Activated CD8-positive, alpha-beta T cell treated with anti-CD3 and anti-CD28 coated beads for 36 hours (primary cell): ENCODE data around the gene TMEM88. TPM values are rescaled to one million over a fixed set of nuclear protein-coding genes. Genes with fewer than 3 reads are reported as not detected.

Experiments
- ATAC-seq: fragments of 200-7000 bp; cut with Tn5 transposase; one replicate; pipeline ENCODE4 v1.10.0; 2021; ENCODE audit warnings: mild to moderate bottlenecking, moderate library complexity
- CTCF ChIA-PET: fragments of 350-600 bp; sonication (Branson Sonifier 250); formaldehyde crosslinking; loops from one replicate; lab custom pipeline; 2021; ENCODE audit warnings: antibody characterized with exemption; lab: Charles Lee
- POLR2A ChIA-PET: fragments of 350-600 bp; sonication (Branson Sonifier 250); formaldehyde crosslinking; loops from one replicate; lab custom pipeline; 2021; ENCODE audit warnings: antibody characterized with exemption; lab: Charles Lee
- DNase-seq: peaks from one replicate; pipeline ENCODE4 v3.0.0-alpha.2; 2020
- H3K27ac Mint-ChIP-seq: one replicate; pipeline ENCODE4 v1.8.0; 2021; ENCODE audit warnings: mild to moderate bottlenecking, mixed read lengths
- H3K27me3 Mint-ChIP-seq: one replicate; pipeline ENCODE4 v1.8.0; 2021; ENCODE audit warnings: mixed read lengths
- H3K36me3 Mint-ChIP-seq: one replicate; pipeline ENCODE4 v1.8.0; 2021; ENCODE audit warnings: low read depth, mixed read lengths
- H3K4me1 Mint-ChIP-seq: one replicate; pipeline ENCODE4 v1.8.0; 2021; ENCODE audit warnings: low read depth, mixed read lengths
- H3K4me3 Mint-ChIP-seq: one replicate; pipeline ENCODE4 v1.8.0; 2021; ENCODE audit warnings: mild to moderate bottlenecking, moderate library complexity, mixed read lengths
- H3K9me3 Mint-ChIP-seq: one replicate; pipeline ENCODE4 v1.8.0; 2021; ENCODE audit warnings: mixed read lengths
- intact Hi-C: fragments of 100-400 bp; cut with micrococcal nuclease; formaldehyde crosslinking; loops from one replicate; pipeline ENCODE4 v1.10.0; 2022
- total RNA-seq, 2 experiments: library from RNA; stranded (reverse); gene quantifications; one replicate each; pipeline ENCODE4 v1.2.3, GENCODE V29; 2021
- TF ChIP-seq, protein P1 (sequence below): fragments of 200-600 bp; IDR thresholded peaks from one replicate; pipeline ENCODE4 v1.8.0; 2022; ENCODE audit warnings: antibody characterized with exemption, mild to moderate bottlenecking

The TMEM88 gene
- total RNA-seq, 2 experiments from 2014 or later, result 2.4 to 2.9 TPM

DNA sequence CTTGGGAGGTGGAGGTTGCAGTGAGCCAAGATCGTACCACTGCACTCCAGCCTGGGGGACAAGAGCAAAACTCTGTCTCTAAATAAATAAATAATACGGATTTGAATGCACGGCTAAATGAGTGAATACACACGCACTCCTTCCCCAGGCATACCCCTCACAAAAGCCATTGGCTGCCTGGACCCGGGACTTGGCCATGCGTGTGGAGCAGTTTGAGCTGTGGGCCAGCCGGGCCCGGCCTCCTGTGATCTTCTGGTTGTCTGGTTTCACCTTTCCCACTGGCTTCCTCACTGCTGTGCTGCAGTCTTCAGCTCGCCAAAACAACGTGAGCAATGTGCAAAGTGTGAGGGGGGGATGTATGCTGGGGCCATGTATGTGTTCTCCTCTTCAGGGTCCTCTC lies 22.4 kb upstream of the TMEM88 start:
- ATAC-seq, result no peak
- H3K4me3 Mint-ChIP-seq, result no peak overlapping the region

DNA sequence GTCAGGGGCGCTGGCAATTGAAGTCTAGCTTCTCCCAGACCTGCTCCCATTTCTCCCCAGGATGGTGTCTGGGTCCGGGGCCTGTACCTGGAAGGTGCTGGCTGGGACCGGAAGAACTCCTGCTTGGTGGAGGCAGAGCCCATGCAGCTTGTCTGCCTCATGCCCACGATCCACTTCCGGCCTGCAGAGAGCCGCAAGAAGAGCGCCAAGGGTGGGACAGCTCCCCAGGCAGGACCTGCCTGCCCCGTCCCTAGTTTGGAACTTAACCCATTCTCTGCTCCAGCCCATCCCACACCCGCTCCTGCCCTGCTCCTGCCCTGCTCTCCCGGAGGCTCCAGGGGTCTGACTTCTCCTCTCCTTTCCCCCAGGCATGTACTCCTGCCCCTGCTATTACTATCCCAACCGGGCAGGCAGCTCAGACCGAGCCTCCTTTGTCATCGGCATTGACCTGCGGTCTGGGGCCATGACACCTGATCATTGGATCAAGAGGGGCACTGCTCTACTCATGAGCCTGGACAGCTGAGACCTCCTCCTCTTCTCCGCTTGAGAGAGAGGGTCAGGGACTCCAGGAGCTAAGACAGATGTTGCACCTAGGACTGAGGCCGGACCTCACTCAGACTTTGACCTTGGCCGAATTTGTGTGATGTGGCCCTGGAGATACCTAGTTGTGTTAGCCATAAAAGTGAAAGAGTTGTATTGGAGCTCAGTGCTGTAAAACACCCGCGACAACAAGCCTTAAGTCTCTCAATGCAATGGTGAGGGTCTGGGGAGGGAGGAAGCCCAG lies 21.7 kb upstream of the TMEM88 start:
- peak overlapping the region; percentile 62 for H3K27ac Mint-ChIP-seq
- POLR2A ChIA-PET, result interaction anchor here (0.5 to 7.2 kb wide), 8 partner anchors 15 to 533 kb away, joined by 3 to 74 read pairs (median 4); no protein-coding TSS in a partner anchor

More for the DNA sequence above, 22.4 kb upstream of the TMEM88 start:
- no peaks in the 10 kb centered on the region for H3K36me3 Mint-ChIP-seq
- H3K9me3 Mint-ChIP-seq, result no peaks in the 10 kb centered on the region
- no peak overlapping the region for H3K27ac Mint-ChIP-seq
- ChIA-PET CTCF (interaction anchor here (0.8 to 6.2 kb wide), 10 partner anchors 8 to 241 kb away, joined by 3 to 50 read pairs (median 8); partner anchors contain the start of gene NAA38), POLR2A (interaction anchor here (0.7 to 7.2 kb wide), 2 partner anchors 10 to 16 kb away, joined by 4 to 74 read pairs; no protein-coding TSS in a partner anchor)
- intact Hi-C loops, result no loop called here
- peaks cover 17% of the 10 kb centered on the region for H3K4me1 Mint-ChIP-seq
- TF ChIP-seq, protein P1, sequence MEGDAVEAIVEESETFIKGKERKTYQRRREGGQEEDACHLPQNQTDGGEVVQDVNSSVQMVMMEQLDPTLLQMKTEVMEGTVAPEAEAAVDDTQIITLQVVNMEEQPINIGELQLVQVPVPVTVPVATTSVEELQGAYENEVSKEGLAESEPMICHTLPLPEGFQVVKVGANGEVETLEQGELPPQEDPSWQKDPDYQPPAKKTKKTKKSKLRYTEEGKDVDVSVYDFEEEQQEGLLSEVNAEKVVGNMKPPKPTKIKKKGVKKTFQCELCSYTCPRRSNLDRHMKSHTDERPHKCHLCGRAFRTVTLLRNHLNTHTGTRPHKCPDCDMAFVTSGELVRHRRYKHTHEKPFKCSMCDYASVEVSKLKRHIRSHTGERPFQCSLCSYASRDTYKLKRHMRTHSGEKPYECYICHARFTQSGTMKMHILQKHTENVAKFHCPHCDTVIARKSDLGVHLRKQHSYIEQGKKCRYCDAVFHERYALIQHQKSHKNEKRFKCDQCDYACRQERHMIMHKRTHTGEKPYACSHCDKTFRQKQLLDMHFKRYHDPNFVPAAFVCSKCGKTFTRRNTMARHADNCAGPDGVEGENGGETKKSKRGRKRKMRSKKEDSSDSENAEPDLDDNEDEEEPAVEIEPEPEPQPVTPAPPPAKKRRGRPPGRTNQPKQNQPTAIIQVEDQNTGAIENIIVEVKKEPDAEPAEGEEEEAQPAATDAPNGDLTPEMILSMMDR, result no peak
- no peak for DNase-seq
- no peaks in the 10 kb centered on the region for H3K27me3 Mint-ChIP-seq

DNA sequence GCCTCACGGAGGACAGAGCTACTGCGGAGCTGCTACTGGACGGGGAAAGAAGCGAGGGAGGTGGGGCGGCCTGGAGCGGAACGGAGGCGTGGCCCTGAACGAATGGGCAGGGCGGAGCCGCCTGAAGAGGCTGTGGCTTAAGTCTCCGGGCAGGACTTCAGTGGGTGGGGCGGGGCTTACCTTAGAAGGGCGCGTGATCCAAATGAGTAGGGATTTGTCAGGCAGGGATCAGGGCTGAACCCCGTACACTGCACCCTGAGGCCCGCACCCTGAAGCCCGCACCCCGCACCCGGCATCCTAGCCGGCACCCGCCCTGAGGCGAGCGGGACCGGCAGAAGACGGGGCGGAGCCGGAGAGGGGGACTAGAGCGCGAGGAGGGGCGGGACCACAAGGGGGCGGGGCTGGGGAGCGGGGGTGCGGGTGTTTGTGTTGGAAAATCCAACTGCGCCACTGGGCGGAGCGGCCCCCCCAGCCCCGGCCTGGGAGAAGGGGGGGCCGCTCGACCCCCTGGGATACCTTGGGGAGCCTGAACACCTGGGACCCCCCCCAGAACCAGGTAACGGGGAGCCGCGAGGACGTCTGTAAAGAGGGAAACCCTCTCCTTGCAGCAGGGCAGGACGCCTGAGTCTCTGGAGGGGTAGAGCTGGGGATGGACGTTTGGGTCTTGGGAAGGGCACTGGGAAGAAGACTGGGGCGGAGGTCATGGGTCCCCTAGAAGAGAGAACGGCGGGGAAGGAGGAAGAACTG lies 20.9 kb upstream of the TMEM88 start, which contains the start of gene KDM6B:
Gene KDM6B, plus strand, starts transcription at position 423 of the 747 bp plus-strand sequence. CDS start 11,338 bp downstream, outside the sequence.
- Mint-ChIP-seq H3K4me3 (peak within 1 kb of the TSS; percentile 83), H3K27me3 (no peaks in the 10 kb centered on the region), H3K36me3 (no peaks in the 10 kb centered on the region), H3K4me1 (peaks cover 29% of the 10 kb centered on the region), H3K27ac (peak within 1 kb of the TSS; percentile 91), H3K9me3 (no peaks in the 10 kb centered on the region)
- CTCF ChIA-PET, result interaction anchor here (1.2 to 6.2 kb wide), 15 partner anchors 9 to 163 kb away, joined by 3 to 50 read pairs (median 6); partner anchors contain the start of gene NAA38
- DNase-seq (peak; percentile 94), ATAC-seq (peak; percentile 67)
- TF ChIP-seq, protein P1, result no peak
- POLR2A ChIA-PET, result interaction anchor here (0.6 to 7.2 kb wide), 13 partner anchors 9 to 397 kb away, joined by 3 to 74 read pairs (median 4); partner anchors contain the start of genes CYB5D1, NAA38, RNF227 and TP53
- intact Hi-C loops, result no loop called here

More for the DNA sequence above, 21.7 kb upstream of the TMEM88 start:
- CTCF ChIA-PET, result interaction anchor here (0.8 to 6.2 kb wide), 11 partner anchors 9 to 240 kb away, joined by 3 to 50 read pairs (median 7); partner anchors contain the start of gene NAA38
- DNase-seq (no peak), ATAC-seq (no peak)
- intact Hi-C loops, result no loop called here
- Mint-ChIP-seq H3K27me3 (no peaks in the 10 kb centered on the region), H3K4me1 (peaks cover 22% of the 10 kb centered on the region), H3K36me3 (no peaks in the 10 kb centered on the region), H3K4me3 (peak overlapping the region; percentile 83), H3K9me3 (no peaks in the 10 kb centered on the region)
- TF ChIP-seq, protein P1, result no peak

DNA sequence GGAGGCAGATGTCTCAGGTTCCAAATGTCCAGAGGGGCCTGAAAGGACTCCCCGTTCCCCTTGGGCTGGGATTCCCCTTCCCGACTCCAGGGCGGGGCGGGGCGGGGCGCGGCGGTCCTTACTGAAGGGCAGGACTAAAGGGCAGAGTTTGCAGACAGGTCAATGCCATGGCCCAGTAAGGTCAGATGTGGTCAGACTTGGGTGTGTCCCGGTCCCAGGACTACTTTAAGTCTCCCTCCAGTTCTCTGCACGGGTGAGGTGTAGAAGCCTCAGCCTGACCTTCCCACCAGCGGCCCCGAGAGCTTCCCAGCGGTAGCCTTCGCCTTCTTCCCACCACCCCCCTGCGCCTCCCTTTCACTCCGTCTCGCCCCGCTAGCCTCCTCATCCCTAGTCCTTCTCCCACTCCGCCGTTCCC lies 20.3 kb upstream of the TMEM88 start:
- CTCF ChIA-PET, result interaction anchor here (0.8 to 6.2 kb wide), 18 partner anchors 8 to 156 kb away, joined by 3 to 50 read pairs (median 4); partner anchors contain the start of genes CNTROB and TRAPPC1
- intact Hi-C loops, result no loop called here
- ATAC-seq, result peak; percentile 2
- Mint-ChIP-seq H3K4me1 (peaks cover 35% of the 10 kb centered on the region), H3K27me3 (no peaks in the 10 kb centered on the region), H3K9me3 (no peaks in the 10 kb centered on the region), H3K4me3 (peak overlapping the region; percentile 83), H3K27ac (peak overlapping the region; percentile 91), H3K36me3 (no peaks in the 10 kb centered on the region)
- peak; percentile 68 for DNase-seq
- TF ChIP-seq, protein P1, result no peak
- POLR2A ChIA-PET, result interaction anchor here (1.1 to 7.2 kb wide), 9 partner anchors 9 to 260 kb away, joined by 3 to 74 read pairs (median 5); partner anchors contain the start of genes CYB5D1, NAA38, RNF227 and TP53
